ENCODE measurements around the gene KLB. TPM values are rescaled to one million over a fixed set of nuclear protein-coding genes. Genes with fewer than 3 reads are reported as not detected.

The KLB gene
- polyA plus RNA-seq, 1 donor from 2014 or later: not detected

DNA sequence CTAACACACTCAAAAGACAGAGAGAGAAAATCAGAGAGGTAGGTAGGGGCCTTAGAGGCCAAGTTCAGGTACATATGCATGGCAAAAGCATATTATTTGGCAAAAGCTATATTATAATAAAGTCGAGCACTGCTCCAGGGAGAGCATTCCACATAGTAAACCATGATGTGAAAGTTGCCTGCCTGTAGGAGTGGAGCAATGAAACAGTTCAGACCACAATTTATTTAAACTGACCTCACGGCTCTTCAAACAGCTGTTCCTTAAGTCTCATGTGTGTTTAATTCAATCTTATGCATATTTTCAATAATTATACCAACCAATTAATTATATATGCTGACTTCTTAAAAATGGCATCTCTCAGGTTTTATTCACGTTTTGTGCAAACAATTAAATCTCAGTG lies 43.9 kb upstream of the KLB start:
- no peaks in the 10 kb centered on the region for H3K36me3 ChIP-seq (ENCODE audit: insufficient read depth, low read length)
- H3K27ac ChIP-seq (ENCODE audit: low read length): no peak overlapping the region
- TF ChIP-seq, protein P1, sequence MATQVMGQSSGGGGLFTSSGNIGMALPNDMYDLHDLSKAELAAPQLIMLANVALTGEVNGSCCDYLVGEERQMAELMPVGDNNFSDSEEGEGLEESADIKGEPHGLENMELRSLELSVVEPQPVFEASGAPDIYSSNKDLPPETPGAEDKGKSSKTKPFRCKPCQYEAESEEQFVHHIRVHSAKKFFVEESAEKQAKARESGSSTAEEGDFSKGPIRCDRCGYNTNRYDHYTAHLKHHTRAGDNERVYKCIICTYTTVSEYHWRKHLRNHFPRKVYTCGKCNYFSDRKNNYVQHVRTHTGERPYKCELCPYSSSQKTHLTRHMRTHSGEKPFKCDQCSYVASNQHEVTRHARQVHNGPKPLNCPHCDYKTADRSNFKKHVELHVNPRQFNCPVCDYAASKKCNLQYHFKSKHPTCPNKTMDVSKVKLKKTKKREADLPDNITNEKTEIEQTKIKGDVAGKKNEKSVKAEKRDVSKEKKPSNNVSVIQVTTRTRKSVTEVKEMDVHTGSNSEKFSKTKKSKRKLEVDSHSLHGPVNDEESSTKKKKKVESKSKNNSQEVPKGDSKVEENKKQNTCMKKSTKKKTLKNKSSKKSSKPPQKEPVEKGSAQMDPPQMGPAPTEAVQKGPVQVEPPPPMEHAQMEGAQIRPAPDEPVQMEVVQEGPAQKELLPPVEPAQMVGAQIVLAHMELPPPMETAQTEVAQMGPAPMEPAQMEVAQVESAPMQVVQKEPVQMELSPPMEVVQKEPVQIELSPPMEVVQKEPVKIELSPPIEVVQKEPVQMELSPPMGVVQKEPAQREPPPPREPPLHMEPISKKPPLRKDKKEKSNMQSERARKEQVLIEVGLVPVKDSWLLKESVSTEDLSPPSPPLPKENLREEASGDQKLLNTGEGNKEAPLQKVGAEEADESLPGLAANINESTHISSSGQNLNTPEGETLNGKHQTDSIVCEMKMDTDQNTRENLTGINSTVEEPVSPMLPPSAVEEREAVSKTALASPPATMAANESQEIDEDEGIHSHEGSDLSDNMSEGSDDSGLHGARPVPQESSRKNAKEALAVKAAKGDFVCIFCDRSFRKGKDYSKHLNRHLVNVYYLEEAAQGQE (IDR thresholded peaks at IDR 0.05; ENCODE audit: borderline replicate concordance): no peak
- TF ChIP-seq MXI1 (conservative IDR thresholded peaks at IDR 0.05; ENCODE audit: poor library complexity, severe bottlenecking) (no peak), EZH2 (IDR thresholded peaks at IDR 0.05; ENCODE audit: borderline replicate concordance, insufficient read depth, low read length, poor library complexity, severe bottlenecking) (no peak), SMC3 (conservative IDR thresholded peaks at IDR 0.05; ENCODE audit: poor library complexity) (no peak), EP300 (conservative IDR thresholded peaks at IDR 0.05; ENCODE audit: poor library complexity, severe bottlenecking) (no peak), POLR2AphosphoS5 (IDR thresholded peaks at IDR 0.05) (no peak), TAF1 (IDR thresholded peaks at IDR 0.05; ENCODE audit: low read depth) (no peak), RAD21 (conservative IDR thresholded peaks at IDR 0.05) (no peak)
- TF ChIP-seq, protein P2, sequence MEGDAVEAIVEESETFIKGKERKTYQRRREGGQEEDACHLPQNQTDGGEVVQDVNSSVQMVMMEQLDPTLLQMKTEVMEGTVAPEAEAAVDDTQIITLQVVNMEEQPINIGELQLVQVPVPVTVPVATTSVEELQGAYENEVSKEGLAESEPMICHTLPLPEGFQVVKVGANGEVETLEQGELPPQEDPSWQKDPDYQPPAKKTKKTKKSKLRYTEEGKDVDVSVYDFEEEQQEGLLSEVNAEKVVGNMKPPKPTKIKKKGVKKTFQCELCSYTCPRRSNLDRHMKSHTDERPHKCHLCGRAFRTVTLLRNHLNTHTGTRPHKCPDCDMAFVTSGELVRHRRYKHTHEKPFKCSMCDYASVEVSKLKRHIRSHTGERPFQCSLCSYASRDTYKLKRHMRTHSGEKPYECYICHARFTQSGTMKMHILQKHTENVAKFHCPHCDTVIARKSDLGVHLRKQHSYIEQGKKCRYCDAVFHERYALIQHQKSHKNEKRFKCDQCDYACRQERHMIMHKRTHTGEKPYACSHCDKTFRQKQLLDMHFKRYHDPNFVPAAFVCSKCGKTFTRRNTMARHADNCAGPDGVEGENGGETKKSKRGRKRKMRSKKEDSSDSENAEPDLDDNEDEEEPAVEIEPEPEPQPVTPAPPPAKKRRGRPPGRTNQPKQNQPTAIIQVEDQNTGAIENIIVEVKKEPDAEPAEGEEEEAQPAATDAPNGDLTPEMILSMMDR (IDR thresholded peaks at IDR 0.05; ENCODE audit: poor library complexity, severe bottlenecking): no peak
- H3K4me3 ChIP-seq (ENCODE audit: low read length): no peak overlapping the region
- H3K9me2 ChIP-seq (ENCODE audit: insufficient read depth, low read length): no peaks in the 10 kb centered on the region
- H3K27me3 ChIP-seq (ENCODE audit: insufficient read depth, low read depth, low read length): no peaks in the 10 kb centered on the region
- no peaks in the 10 kb centered on the region for H3K9me3 ChIP-seq (ENCODE audit: low read length)
- no peak overlapping the region for H3K4me2 ChIP-seq (ENCODE audit: low read length)
- peaks cover 54% of the 10 kb centered on the region for H3K79me2 ChIP-seq (replicated peaks; ENCODE audit: insufficient read depth, low read length)
- H4K20me1 ChIP-seq (ENCODE audit: insufficient read depth): no peaks in the 10 kb centered on the region
- no peak overlapping the region for H2AFZ ChIP-seq (ENCODE audit: low read depth, low read length)
- H3F3A ChIP-seq (ENCODE audit: insufficient read depth, low read length, poor library complexity, severe bottlenecking): no peaks in the 10 kb centered on the region
- no peak overlapping the region for H3K9ac ChIP-seq (ENCODE audit: low read length)

DNA sequence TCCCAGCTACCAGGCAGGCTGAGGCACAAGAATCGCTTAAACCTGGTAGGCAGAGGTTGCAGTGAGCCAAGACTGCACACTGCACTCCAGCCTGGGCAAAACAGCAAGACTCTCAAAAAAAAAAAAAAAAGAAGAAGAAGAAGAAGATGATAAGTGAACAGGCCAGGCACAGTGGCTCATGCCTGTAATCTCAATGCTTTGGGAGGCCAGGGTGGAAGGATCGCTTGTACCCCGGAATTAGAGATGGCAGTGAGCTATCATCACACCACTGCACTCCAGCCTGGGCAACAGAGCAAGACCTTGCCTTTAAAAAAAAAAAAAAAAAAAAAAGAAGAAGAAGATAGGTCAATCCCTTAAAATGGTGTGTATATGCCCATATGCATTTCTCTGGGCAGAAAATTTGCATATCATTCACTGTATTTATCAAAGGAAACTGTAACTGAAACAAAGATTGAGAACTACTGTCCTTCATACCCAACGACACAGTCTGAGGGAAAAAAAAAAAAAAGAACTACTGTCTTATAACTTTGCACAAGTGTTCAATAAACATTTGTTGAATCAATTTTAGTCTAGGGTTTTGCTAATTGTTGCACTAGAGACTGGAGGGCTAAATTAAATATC lies 42.8 kb upstream of the KLB start:
- Histone ChIP-seq H3K79me2 (replicated peaks; ENCODE audit: insufficient read depth, low read length) (peaks cover 54% of the 10 kb centered on the region), H3K9ac (ENCODE audit: low read length) (no peak overlapping the region), H4K20me1 (ENCODE audit: insufficient read depth) (no peaks in the 10 kb centered on the region), H3K4me3 (ENCODE audit: low read length) (no peak overlapping the region), H3K36me3 (ENCODE audit: insufficient read depth, low read length) (no peaks in the 10 kb centered on the region), H2AFZ (ENCODE audit: low read depth, low read length) (no peak overlapping the region), H3K9me3 (ENCODE audit: low read length) (no peaks in the 10 kb centered on the region), H3K4me2 (ENCODE audit: low read length) (no peak overlapping the region), H3F3A (ENCODE audit: insufficient read depth, low read length, poor library complexity, severe bottlenecking) (no peaks in the 10 kb centered on the region), H3K9me2 (ENCODE audit: insufficient read depth, low read length) (no peaks in the 10 kb centered on the region), H3K27ac (ENCODE audit: low read length) (no peak overlapping the region), H3K27me3 (ENCODE audit: insufficient read depth, low read depth, low read length) (no peaks in the 10 kb centered on the region)
- TF ChIP-seq, protein P1 (IDR thresholded peaks at IDR 0.05; ENCODE audit: borderline replicate concordance): no peak
- TF ChIP-seq SMC3 (conservative IDR thresholded peaks at IDR 0.05; ENCODE audit: poor library complexity) (no peak), TAF1 (IDR thresholded peaks at IDR 0.05; ENCODE audit: low read depth) (no peak), POLR2AphosphoS5 (IDR thresholded peaks at IDR 0.05) (no peak), MXI1 (conservative IDR thresholded peaks at IDR 0.05; ENCODE audit: poor library complexity, severe bottlenecking) (no peak), EZH2 (IDR thresholded peaks at IDR 0.05; ENCODE audit: borderline replicate concordance, insufficient read depth, low read length, poor library complexity, severe bottlenecking) (no peak), RAD21 (conservative IDR thresholded peaks at IDR 0.05) (no peak), EP300 (conservative IDR thresholded peaks at IDR 0.05; ENCODE audit: poor library complexity, severe bottlenecking) (no peak)
- TF ChIP-seq, protein P2 (IDR thresholded peaks at IDR 0.05; ENCODE audit: poor library complexity, severe bottlenecking): no peak
